Measurements from ENCODE around the gene ATP6V1F.

DNA sequence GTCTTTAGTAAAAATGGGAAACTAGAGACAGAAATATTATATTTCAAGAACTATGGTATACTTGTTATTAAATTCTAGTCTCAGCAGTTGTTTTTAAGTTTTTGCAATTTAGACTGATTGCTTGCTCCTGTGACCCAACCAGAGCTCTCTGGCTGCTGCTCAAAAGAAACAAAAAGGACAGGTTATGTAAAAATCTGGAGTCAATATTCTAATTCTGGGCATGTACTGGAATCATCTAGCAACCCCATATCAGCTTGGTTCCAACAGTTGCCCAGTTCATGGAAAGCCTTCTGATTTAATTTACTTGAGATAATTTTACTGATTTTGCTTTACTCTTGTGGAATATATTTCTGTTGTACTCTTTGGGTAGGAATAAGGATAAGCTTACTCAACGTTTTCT lies 37.6 kb downstream of the ATP6V1F start:
- TF ChIP-seq ZNF384 (IDR thresholded peaks at IDR 0.05) = no peak
- no peak for TF ChIP-seq FOXK2 (IDR thresholded peaks at IDR 0.05)
- TF ChIP-seq SP1 (IDR thresholded peaks at IDR 0.05) = no peak
- TF ChIP-seq LEF1 (IDR thresholded peaks at IDR 0.05; ENCODE audit: borderline replicate concordance) = no peak
- no peak for TF ChIP-seq ARNT (IDR thresholded peaks at IDR 0.05)
- TF ChIP-seq BHLHE40 (IDR thresholded peaks at IDR 0.05; ENCODE audit: borderline replicate concordance) = no peak
- no peak for TF ChIP-seq HDGF (IDR thresholded peaks at IDR 0.05; ENCODE audit: borderline replicate concordance)
